Activated CD8-positive, alpha-beta memory T cell treated with anti-CD3 and anti-CD28 coated beads for 48 hours (primary cell): Measurements from ENCODE around the gene SLC9A9.

Source experiments
- DNase-seq, 3 experiments: peaks; one replicate each; pipeline ENCODE4 v3.0.0-alpha.2; 2020; ENCODE audit warnings: low read depth in 2 of 3, low spot score in 2 of 3

Gene SLC9A9

DNA sequence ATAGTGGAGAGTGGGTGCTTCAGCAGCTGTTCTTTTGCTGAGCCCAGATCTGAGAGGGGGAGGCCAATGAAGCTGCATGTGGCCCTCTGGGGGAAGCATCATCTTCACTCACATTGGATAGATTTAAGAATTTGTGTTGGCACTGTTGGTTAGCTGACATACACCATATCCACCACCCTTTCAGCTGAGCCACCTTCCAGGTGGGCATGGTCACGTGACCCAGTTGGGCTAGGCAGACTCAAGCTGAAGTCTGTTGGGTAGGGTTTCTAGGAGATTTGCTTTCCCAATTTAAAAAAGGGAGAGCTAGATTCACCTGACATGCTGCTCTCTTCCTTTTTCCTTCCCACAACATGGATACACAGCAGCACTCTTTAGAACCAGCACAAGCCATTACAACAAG, 417.7 kb downstream of the SLC9A9 start:
- DNase-seq: no peak

DNA sequence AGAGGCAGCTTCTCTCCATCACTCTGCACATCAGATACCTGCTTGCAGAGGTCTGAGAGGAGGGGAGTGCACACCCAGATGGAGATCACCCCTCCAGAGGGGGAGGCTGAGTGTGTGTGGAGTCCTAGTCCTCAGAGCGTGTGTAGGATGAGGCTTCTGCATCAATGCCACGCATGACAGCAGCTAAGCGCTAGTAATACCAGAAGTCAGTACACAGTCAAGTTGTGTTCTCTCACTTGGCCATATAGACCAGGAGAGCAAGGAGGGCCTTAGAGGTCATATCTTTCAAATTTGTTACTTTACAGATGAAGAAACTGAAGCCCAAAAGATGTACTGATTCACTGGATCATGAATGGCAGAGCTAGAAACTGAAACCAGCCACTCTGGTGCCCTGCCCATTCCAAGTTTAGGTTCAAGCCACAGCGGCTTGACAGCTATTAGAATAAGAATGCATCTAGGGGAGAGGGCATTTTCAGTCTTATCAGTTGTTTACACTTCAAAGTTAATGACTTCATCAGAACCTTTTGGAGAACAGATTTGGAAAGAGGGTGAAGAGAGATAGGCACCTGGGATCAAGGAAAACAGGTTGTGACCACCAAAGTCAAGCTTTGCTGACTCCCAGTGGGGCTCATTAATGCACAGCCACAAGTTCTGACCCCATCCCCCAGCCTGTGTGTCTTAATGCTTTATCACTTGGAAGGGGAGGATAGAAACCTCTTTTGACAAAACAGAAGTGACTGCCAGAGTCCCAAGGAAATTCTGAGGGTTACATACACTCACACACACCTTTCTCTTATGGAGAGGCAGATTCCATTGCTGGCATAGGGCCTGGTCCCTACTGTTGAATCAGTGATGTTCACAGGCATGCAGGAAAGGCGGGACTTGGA, 418.4 kb downstream of the SLC9A9 start:
- no peak for DNase-seq

DNA sequence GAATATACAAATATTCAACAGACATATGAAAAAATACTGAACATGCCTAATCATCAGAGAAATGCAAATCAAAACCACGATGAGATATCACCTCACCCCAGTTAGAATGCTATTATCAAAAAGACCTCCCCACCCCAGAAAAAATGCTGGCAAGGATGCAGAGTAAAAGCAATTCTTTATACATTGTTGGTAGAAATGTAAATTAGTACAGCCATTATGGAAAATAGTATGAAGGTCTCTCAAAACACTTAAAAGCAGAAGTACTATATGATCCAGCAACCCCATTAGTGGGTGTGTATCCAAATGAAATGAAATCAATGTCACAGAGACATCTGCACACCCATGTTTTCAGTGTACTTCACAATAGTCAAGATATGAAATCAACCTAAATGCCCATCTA, 420.0 kb downstream of the SLC9A9 start:
- no peak for DNase-seq

DNA sequence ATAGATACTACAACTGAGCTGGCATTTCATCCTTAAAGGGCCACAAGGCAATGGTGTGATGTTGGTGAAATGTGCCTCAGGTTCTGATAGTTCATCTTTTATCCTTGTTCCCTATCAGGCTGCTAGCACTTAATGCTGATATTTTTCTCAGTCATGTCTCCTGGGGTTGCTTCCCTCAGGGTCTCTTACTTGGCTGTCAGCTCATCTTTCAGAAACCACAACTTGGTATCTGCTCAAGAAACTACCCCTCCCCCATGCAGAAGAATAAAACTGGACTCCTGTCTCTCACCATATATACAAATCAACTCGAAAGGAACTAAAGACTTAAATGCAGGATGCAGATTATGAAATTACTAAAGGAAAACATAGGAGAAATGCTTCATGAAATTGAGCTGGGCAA, 420.6 kb downstream of the SLC9A9 start:
- no peak for DNase-seq

DNA sequence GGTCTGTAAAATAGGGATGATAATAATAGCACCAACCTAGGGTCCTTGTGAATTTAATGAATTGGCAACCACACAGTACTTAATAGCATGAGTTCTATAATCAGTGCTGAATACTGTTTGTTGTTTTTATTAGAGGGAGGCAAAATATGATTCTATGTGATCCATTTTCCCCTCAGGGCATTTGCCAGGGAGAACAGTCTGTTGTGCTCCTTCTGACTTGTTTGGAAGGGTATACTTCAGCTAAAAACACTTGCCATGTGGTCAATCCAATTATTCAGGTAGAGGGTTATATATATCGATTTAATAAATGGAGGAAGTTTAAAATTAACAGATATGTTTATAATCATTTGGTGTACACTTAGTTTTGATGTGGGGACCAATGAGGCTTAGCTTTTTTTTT, 423.4 kb downstream of the SLC9A9 start:
- no peak for DNase-seq

DNA sequence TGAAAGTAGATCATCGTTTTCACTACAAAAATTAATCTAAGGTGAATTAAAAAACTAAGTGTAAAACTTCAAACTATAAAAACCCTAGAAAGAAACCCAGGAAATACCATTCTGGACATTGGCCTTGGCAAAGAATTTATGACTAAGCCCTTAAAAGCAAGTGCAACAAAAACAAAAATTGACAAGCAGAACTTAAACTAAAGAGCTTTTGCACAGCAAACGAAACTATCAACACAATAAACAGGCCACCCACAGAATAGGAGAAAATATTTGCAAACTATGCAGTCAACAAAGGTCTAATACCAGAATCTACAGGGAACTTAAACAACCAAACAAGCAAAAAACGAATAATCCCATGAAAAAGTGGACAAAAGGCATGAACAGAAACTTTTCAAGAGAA, 426.7 kb downstream of the SLC9A9 start:
- no peak for DNase-seq

DNA sequence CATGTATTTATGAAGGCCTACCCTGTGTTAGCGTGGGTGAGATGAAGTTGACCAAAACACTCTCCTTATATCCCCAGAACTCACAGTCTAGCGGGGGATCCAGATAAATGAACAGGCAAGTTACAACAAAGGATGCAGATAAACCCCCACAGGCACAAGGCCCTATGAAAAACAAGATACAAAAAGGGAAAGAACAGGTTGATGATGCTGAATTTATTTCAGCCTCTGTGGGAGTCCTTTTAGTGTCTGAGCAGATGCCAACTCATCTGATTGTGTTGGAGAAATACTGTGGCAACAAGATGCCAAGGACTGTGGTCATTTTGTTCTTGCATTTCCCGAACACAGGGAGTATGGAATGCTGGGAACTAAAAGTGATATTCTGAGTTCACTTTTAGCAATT, 428.7 kb downstream of the SLC9A9 start:
- DNase-seq: no peak

DNA sequence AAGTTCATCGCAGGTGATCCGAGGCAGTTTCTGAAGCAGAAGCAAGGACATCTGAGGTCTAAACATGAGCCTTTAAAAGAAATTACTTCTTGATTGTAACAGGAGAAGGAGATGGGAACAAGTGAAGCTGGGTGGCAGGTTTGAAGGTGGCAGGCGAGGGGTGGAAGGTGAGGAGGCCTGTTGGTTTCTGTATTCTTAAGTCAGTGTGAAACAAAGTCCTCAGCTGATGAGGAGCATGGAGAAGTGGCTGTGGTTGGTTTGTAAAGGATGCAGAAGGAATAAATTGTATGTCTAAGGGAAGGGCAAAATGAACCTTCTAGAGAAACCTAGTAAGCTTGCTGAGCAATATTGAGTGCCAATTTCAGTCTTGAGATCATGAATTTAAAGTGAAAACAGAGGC, 429.9 kb downstream of the SLC9A9 start:
- DNase-seq: no peak

DNA sequence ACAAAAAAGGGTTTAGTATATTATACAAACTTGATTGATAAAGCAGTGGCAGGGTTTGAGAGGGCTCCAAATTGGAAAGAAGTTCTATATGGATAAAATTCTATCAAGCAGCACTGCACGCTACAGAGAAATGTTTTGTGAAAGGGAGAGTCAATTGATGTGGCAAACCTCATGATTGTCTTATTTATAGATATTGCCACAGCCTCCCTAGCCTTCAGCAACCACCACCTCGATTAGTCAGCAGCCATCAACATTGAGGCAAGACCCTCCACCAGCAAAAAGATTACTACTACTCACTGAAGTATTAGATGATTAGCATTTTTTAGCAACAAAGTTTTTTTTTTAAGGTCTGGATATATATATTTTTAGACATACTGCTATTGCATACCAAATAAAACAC, 432.0 kb downstream of the SLC9A9 start:
- DNase-seq: no peak

DNA sequence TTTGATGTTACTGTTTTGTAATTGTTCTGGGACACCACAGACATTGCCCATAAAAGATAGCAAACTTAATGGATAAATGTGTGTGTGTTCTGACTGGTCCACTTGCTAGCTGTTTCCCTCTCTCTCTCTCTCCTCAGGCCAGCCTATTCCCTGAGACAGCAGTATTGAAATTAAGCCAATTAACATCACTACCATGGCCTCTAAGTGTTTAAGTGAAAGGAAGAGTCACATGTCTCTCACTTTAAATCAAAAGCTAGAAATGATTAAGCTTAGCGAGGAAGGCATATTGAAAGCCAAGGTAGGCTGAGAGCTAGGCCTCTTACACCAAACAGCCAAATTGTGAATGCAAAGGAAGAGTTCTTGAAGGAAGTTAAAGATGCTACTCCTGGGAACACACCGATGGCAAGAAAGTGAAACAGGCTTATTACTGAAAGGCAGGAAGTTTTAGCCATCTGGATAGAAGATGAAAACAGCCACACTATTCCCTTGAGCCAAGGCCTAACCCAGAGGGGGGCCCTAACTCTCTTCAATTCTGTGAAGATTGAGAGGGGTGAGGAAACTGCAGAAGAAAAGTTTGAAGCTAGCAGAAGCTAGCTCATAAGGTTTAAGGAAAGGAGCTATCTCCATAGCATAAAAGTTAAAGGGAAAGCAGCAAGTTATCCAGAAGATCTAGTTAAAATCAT, 433.6 kb downstream of the SLC9A9 start:
- no peak for DNase-seq

DNA sequence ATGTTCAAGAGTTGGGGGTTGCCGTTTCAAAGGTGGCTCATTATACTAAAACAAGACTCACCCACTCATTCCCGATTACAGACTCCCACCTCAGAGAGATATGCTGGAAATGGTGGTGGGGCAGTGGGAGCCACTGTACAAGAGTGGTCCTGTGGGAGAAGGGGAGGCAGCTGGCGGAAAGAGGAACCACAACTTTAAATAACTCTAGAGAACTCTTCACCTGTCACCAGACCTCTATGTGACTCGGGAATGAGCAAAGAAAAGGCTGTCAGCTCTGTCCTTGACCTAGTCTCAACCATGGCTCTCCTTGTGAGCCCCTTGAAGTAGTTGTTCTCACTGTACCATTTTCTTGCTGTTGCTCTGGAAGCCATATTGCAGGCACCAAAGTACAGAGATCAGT, 434.9 kb downstream of the SLC9A9 start:
- no peak for DNase-seq

DNA sequence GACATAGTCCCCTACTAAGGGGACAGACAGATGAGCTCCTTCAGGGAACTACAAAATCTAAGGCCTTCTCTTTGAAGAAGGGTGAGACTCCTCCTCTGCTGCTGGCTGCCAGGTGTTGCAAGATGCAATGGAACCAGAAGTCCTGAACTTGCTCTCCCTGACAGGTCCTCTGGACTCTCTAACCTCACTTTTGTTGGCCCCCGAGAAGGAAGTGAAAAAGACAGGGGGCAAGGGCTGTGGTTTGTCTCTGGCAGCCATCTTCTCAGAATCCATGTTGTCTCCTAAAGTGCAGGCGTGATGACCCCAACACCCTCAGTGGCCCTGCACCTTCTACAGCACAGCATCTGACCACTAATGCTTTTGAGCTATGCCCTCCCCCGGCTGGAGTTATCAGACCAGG, 436.2 kb downstream of the SLC9A9 start:
- no peak for DNase-seq

DNA sequence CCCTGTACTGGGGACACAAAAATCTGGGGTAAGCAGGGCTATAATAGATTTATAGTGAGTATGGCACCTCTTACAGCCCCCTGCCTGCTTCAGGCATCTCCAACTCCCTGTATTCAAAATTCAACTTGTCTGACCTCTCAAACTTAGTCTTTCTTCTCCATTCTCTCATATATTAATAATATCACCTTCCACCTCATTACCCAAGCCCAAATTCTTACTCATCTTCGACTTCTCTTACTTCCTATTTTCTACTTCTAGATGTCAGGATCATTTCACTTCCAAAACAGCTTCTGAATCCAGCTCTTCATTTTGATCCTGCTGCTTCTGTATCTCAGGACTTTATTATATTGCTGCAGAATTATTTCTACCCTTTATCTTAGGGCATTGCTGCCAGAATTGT, 438.0 kb downstream of the SLC9A9 start:
- no peak for DNase-seq

DNA sequence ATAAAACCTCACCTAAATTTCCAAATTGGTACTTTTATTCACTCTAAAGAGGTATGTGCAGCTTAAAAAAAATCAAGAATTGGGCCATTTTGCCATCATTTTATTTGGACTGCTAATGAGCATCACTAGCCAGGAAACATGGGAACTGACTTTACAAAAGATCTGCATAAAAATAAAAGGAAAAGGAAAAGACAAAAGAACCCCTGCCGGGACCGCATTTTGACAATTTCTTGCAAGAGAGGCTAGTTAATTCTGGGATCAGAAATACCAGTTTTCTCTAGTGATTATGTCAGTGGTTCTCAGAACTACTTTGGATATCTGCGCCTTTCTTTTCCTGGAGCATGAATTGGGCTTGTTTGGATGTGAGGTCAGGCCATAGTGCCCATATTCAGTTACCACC, 439.5 kb downstream of the SLC9A9 start:
- DNase-seq: no peak

DNA sequence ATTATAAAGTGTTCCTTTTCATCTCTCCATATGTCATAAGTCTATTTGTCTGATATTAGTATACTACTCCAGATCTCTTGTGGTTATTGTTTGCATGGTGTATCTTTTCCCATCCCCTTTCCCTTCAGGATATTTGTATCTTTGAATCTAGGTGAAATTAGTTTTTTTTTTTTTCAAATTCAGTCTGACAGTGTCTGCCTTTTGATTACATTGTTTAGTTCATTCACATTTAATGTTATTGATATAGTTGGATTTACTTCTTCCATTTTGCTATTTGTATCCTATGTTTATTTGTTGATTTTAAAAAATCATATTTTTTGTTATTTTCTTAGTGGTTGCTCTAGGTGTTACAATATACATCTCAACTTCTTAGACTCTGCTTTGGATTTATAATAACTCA, 445.7 kb downstream of the SLC9A9 start:
- DNase-seq: no peak

DNA sequence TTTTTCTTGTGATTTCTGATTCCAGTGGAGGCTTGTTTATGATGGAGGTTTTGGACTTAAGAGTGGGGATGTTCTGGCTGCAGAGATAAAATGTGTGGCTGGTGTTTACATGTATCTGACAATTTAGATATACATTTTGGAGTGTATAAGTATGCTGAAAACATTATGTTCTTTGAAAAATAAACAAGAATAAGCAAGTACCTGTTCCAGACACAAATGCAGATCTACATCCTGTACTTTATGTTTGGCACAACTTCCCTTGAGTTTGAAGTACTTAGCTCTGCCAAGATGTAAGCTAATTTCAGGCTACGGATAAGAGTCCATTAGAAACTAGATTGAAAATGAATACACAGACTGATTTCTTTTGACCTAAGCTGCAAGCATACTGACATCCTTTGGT, 451.5 kb downstream of the SLC9A9 start:
- no peak for DNase-seq

DNA sequence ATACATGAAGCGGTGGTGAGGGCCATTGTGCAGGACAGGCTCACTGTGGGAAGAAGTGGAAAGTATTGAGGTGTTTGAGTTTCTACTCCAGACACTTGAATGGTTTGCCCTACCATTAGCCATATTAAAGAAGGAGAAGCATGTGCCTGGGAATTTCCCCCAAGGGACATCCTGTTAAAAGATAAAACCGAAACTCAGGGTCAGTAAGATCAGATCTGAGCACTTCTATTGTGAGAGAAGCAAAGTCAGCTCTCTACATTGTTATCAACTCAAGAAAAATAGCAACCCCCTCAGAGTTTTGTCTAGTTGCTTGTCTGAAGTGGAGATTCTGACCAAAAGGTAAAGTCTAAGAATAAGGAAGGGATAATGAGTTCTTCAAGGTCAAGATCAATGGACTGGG, 458.9 kb downstream of the SLC9A9 start:
- DNase-seq: no peak

DNA sequence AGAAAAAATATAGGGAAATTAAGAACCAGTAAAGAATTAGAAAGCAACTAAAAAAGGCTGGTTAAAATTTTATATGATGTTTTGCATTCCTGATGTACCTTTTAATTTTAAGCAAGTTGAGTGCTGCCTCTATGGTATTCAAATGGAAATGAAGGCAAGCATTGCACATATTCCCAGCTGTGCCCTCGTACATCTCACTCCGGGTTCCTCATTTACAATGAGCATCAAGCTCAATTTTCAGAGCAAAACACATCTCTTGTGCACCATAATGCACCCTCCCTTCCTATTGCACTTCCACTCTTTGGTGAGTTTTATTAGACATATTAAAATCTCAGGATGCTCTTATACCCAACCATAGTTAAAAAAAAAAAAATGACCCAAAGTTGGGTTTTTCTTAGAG, 460.8 kb downstream of the SLC9A9 start:
- DNase-seq: no peak

DNA sequence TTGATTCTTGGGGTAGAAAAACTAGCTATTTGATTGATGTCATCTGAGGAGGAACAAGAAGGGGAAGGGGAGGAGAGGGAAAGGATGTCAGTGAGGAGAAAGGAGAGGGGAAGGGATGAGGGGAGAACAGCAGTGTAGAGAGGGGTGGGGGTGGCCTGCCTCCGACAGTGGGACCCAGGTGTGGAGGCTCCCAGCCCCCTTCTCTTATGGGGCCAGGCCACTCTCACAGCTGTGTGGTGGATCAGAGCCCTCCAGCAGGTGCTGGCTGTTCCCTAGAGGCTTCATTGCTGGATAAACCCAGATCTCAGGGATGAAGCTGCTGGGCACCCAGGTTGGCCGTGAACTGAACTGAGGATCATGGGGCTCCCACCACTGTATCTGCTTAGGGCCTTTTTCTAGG, 464.2 kb downstream of the SLC9A9 start:
- DNase-seq: no peak

DNA sequence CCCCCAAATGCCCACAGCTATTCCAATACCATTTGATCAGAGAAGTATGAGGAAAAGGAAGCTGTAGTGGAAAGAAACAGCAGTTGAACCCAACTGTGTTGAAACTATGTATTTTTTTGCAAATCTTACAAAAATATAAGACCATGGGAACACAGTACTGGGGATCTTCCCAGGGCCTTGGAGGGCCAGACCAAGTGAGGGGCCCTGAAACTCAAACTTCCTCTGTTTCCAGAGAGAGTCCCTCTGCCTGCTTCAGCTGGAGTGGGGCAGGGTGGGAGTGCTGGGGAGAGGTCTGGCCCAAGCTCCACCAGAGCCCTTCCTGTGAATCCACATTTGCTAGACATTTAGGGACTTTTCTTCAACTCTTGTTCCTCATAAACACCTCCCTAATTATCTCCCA, 464.8 kb downstream of the SLC9A9 start:
- no peak for DNase-seq

DNA sequence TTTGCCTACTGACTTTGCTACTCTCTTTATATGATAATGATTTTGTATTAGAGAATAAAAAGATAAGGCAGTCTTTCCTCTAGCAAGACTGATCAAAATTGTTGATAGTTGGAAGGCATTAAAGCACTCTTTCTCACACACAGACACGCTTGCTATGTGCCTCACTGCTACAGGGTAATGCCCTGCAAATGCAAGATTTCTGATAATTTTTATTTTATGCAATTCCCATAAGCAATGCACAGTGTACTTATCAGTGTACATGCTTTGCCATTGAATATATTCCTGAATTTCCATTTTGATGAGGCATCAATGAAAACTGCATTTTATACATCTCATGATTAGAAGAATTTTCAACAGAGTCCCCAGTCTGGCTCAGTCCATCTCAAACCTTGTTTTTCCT, 465.5 kb downstream of the SLC9A9 start:
- no peak for DNase-seq

DNA sequence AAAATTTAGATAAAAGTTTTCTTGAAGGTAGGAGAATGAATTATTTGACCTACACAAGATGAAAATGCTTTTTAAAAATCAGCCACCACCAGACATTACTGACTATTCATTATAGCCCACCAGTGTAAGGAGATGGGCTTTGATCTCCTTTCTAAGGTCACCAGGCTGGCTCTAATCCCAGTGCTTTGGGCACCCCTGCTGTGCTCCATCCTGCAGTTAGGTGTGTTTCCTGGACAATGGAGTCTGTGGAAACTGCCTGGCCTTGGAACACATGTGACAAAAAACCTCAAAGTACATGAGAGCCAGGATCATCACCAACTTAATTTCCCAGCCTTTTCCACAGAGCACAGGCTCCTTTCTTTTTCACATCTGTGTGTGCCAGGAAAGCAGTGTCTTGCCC, 467.8 kb downstream of the SLC9A9 start:
- DNase-seq: no peak

DNA sequence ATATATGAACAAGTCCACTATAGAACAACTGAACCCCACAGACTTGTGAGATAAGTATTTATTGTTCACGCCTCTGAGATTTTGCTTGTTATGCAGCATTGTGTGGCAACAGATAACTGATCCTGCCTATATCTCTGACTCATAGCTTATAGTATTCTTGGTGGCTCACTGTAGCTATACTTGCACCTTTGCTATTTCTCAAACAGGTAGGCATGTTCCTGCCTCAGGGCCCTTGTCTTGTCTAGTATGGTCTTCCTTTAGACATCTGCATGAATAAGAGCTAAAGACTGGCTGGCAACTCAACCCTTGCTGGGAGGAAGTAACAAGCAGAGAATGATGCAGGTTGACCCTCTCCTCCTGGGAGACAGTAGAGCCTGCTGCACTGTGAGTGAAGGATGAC, 472.6 kb downstream of the SLC9A9 start:
- DNase-seq: no peak
